ENCODE results near the gene ANKRD42. TPM values are rescaled to one million over a fixed set of nuclear protein-coding genes. Genes with fewer than 3 reads are reported as not detected.
A peak's percentile ranks its signal among the peaks of the same experiment; 100 is the strongest.

The ANKRD42 gene
- total RNA-seq, 4 donors from 2014 or later, result 11.8 to 13.0 (median 12.6) TPM

DNA sequence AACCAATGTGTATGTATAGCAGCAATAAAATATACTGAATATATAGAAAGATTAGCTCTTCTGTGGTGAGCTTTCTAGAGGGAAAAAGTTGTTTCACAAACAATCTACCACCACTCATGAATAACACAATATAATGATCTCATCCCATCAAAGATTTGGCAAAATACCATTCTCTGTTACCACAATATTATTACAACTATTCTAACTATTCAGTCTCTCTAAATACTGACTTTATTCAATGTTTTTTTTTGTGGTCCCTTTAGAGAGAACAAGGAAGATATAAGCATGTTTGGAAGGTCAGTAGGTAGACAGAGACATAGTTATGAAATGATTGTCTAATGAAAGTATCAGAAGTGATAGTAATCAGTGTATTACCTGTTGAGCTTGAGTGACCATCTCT lies 84.8 kb downstream of the ANKRD42 start:
- H3K9me3 ChIP-seq, result no peaks in the 10 kb centered on the region
- H3K36me3 ChIP-seq, result peaks cover 5 to 59% (median 33%) of the 10 kb centered on the region in 4 donors
- H3K27ac ChIP-seq (replicated peaks in 1 of 4), result no peak overlapping the region
- no peak for DNase-seq (ENCODE audit: extremely low spot score)
- intact Hi-C loops (cut with DNase I), result no loop called here
- H3K4me3 ChIP-seq, result no peak overlapping the region
- peaks cover 0 to 19% (median 17%) of the 10 kb centered on the region in 4 donors for H3K4me1 ChIP-seq
- TF ChIP-seq POLR2AphosphoS5 (IDR thresholded peaks at IDR 0.05) (no peak), POLR2A (IDR thresholded peaks at IDR 0.05; ENCODE audit: low read depth) (no peak), CTCF (IDR thresholded peaks at IDR 0.05) (no peak), EP300 (IDR thresholded peaks at IDR 0.05) (no peak)
- no peaks in the 10 kb centered on the region for H3K27me3 ChIP-seq

- no peaks in the 10 kb centered on the region for H3K9me3 ChIP-seq
- intact Hi-C loops (cut with DNase I), result no loop called here
- no peak overlapping the region for H3K27ac ChIP-seq (replicated peaks in 1 of 4)
- no peak for DNase-seq (ENCODE audit: extremely low spot score)
- H3K4me1 ChIP-seq, result peaks cover 15 to 38% (median 35%) of the 10 kb centered on the region in 4 donors
- peaks cover 5 to 40% (median 24%) of the 10 kb centered on the region in 4 donors for H3K36me3 ChIP-seq
- H3K4me3 ChIP-seq, result no peak overlapping the region
- WGBS, result 81% methylated on average over 1 of the region's 1 CpG
- TF ChIP-seq POLR2A (IDR thresholded peaks at IDR 0.05; ENCODE audit: low read depth) (no peak), EP300 (IDR thresholded peaks at IDR 0.05) (no peak), POLR2AphosphoS5 (IDR thresholded peaks at IDR 0.05) (no peak), CTCF (IDR thresholded peaks at IDR 0.05) (no peak)
- no peaks in the 10 kb centered on the region for H3K27me3 ChIP-seq
Observed at GRCh38 chr11:83280256-83280655, 86.7 kb downstream of the ANKRD42 start.

- DNase-seq (ENCODE audit: extremely low spot score), result no peak
- Histone ChIP-seq H3K9me3 (no peaks in the 10 kb centered on the region), H3K27ac (replicated peaks in 1 of 4) (no peak overlapping the region), H3K36me3 (peaks cover 3 to 21% (median 10%) of the 10 kb centered on the region in 4 donors), H3K4me1 (peaks cover 15 to 42% (median 38%) of the 10 kb centered on the region in 4 donors), H3K4me3 (no peak overlapping the region), H3K27me3 (no peaks in the 10 kb centered on the region)
- intact Hi-C loops (cut with DNase I), result no loop called here
- WGBS, result 75% methylated on average over 4 of the region's 4 CpGs
- no peak for TF ChIP-seq CTCF (IDR thresholded peaks at IDR 0.05)
- TF ChIP-seq EP300 (IDR thresholded peaks at IDR 0.05), result no peak
- TF ChIP-seq POLR2A (IDR thresholded peaks at IDR 0.05; ENCODE audit: low read depth), result no peak
- no peak for TF ChIP-seq POLR2AphosphoS5 (IDR thresholded peaks at IDR 0.05)
Observed at GRCh38 chr11:83282084-83282716, 88.7 kb downstream of the ANKRD42 start.

- WGBS, result 18% methylated on average over 3 of the region's 3 CpGs
- peak overlapping the region in 3 of 4 donors; percentile 93 to 96 (median 96) for H3K27ac ChIP-seq (replicated peaks in 1 of 4)
- no peak for DNase-seq (ENCODE audit: extremely low spot score)
- no peaks in the 10 kb centered on the region for H3K9me3 ChIP-seq
- peak overlapping the region; percentile 62 to 92 (median 82) for H3K4me3 ChIP-seq
- H3K4me1 ChIP-seq, result peaks cover 15 to 42% (median 38%) of the 10 kb centered on the region in 4 donors
- H3K36me3 ChIP-seq, result no peaks in the 10 kb centered on the region
- intact Hi-C loops (cut with DNase I), result loop anchor here (5.0 kb wide), 1 partner anchor 382 kb away; the partner anchor contains the start of genes DDIAS and PRCP
- no peak for TF ChIP-seq POLR2A (IDR thresholded peaks at IDR 0.05; ENCODE audit: low read depth)
- no peak for TF ChIP-seq POLR2AphosphoS5 (IDR thresholded peaks at IDR 0.05)
- no peak for TF ChIP-seq EP300 (IDR thresholded peaks at IDR 0.05)
- TF ChIP-seq CTCF (IDR thresholded peaks at IDR 0.05), result no peak
- H3K27me3 ChIP-seq, result no peaks in the 10 kb centered on the region
Observed at GRCh38 chr11:83284501-83285150, 91.1 kb downstream of the ANKRD42 start.

Measured in esophagus muscularis mucosa (tissue), 4 donors.